T-helper 2 cell treated with Interferon-gamma antibody and Interleukin-4, amounts not matched to agents 5 μg/mL and 100 μg/mL, for 36 hours (primary cell): ENCODE measurements around the gene IFT43.

ENCODE experiments used
- DNase-seq: peaks from one replicate; pipeline ENCODE4 v3.0.0; 2021; ENCODE audit warnings: low spot score
- H3K27ac Mint-ChIP-seq: one replicate; pipeline ENCODE4 v1.8.0; 2021; ENCODE audit warnings: mild to moderate bottlenecking, mixed read lengths
- H3K27me3 Mint-ChIP-seq: one replicate; pipeline ENCODE4 v1.8.0; 2021; ENCODE audit warnings: low read depth, mixed read lengths
- H3K36me3 Mint-ChIP-seq: one replicate; pipeline ENCODE4 v1.8.0; 2021; ENCODE audit warnings: low read depth, mixed read lengths
- H3K4me1 Mint-ChIP-seq: one replicate; pipeline ENCODE4 v1.8.0; 2021; ENCODE audit warnings: low read depth, mixed read lengths
- H3K4me3 Mint-ChIP-seq: one replicate; pipeline ENCODE4 v1.8.0; 2022; ENCODE audit warnings: mild to moderate bottlenecking, moderate library complexity, mixed read lengths
- H3K9me3 Mint-ChIP-seq: one replicate; pipeline ENCODE4 v1.8.0; 2021; ENCODE audit warnings: mixed read lengths

IFT43 gene

GRCh38 chr14:76012354-76012753 lies 26.8 kb downstream of the IFT43 start:
- Mint-ChIP-seq H3K36me3 (no peaks in the 10 kb centered on the region), H3K27me3 (no peaks in the 10 kb centered on the region), H3K9me3 (no peaks in the 10 kb centered on the region), H3K4me3 (no peak overlapping the region), H3K27ac (no peak overlapping the region), H3K4me1 (peaks cover 4% of the 10 kb centered on the region)
- DNase-seq: no peak

- Mint-ChIP-seq H3K4me3 (no peak overlapping the region), H3K36me3 (peaks cover 5% of the 10 kb centered on the region)
Observed at GRCh38 chr14:76015191-76015590, 29.6 kb downstream of the IFT43 start.

GRCh38 chr14:76015668-76016067 lies 30.1 kb downstream of the IFT43 start:
- peaks cover 20% of the 10 kb centered on the region for H3K9me3 Mint-ChIP-seq
- H3K27me3 Mint-ChIP-seq: no peaks in the 10 kb centered on the region
- no peak overlapping the region for H3K27ac Mint-ChIP-seq
- H3K36me3 Mint-ChIP-seq: peaks cover 6% of the 10 kb centered on the region
- DNase-seq: no peak
- H3K4me1 Mint-ChIP-seq: peaks cover 4% of the 10 kb centered on the region
- H3K4me3 Mint-ChIP-seq: no peak overlapping the region

More at GRCh38 chr14:76015191-76015590, 29.6 kb downstream of the IFT43 start:
- H3K9me3 Mint-ChIP-seq: peaks cover 16% of the 10 kb centered on the region
- H3K27ac Mint-ChIP-seq: no peak overlapping the region
- DNase-seq: no peak
- H3K4me1 Mint-ChIP-seq: peaks cover 4% of the 10 kb centered on the region
- H3K27me3 Mint-ChIP-seq: no peaks in the 10 kb centered on the region

GRCh38 chr14:76019676-76020075 lies 34.1 kb downstream of the IFT43 start:
- Mint-ChIP-seq H3K9me3 (peaks cover 21% of the 10 kb centered on the region), H3K36me3 (peaks cover 6% of the 10 kb centered on the region), H3K4me1 (peaks cover 4% of the 10 kb centered on the region), H3K27ac (no peak overlapping the region), H3K4me3 (no peak overlapping the region), H3K27me3 (no peaks in the 10 kb centered on the region)
- no peak for DNase-seq

- Mint-ChIP-seq H3K4me1 (no peaks in the 10 kb centered on the region), H3K27ac (no peak overlapping the region), H3K27me3 (no peaks in the 10 kb centered on the region), H3K9me3 (peaks cover 21% of the 10 kb centered on the region), H3K4me3 (no peak overlapping the region), H3K36me3 (peaks cover 6% of the 10 kb centered on the region)
- no peak for DNase-seq
Observed at GRCh38 chr14:76022991-76023390, 37.4 kb downstream of the IFT43 start.

- Mint-ChIP-seq H3K36me3 (peaks cover 6% of the 10 kb centered on the region), H3K27ac (no peak overlapping the region), H3K27me3 (no peaks in the 10 kb centered on the region), H3K4me1 (no peaks in the 10 kb centered on the region), H3K9me3 (peaks cover 18% of the 10 kb centered on the region), H3K4me3 (no peak overlapping the region)
- DNase-seq: no peak
Observed at GRCh38 chr14:76023757-76024156, 38.2 kb downstream of the IFT43 start.

GRCh38 chr14:76024211-76024907 lies 38.8 kb downstream of the IFT43 start:
- Mint-ChIP-seq H3K27ac (no peak overlapping the region), H3K27me3 (no peaks in the 10 kb centered on the region), H3K36me3 (peaks cover 5% of the 10 kb centered on the region), H3K4me3 (no peak overlapping the region), H3K9me3 (peaks cover 12% of the 10 kb centered on the region), H3K4me1 (no peaks in the 10 kb centered on the region)
- no peak for DNase-seq

GRCh38 chr14:76034566-76034965 lies 49.0 kb downstream of the IFT43 start:
- no peaks in the 10 kb centered on the region for H3K27me3 Mint-ChIP-seq
- no peak overlapping the region for H3K27ac Mint-ChIP-seq
- no peak overlapping the region for H3K4me3 Mint-ChIP-seq
- no peak for DNase-seq
- no peaks in the 10 kb centered on the region for H3K4me1 Mint-ChIP-seq
- no peaks in the 10 kb centered on the region for H3K36me3 Mint-ChIP-seq
- H3K9me3 Mint-ChIP-seq: no peaks in the 10 kb centered on the region

- Mint-ChIP-seq H3K4me1 (no peaks in the 10 kb centered on the region), H3K27me3 (no peaks in the 10 kb centered on the region), H3K27ac (no peak overlapping the region), H3K36me3 (no peaks in the 10 kb centered on the region), H3K9me3 (no peaks in the 10 kb centered on the region), H3K4me3 (no peak overlapping the region)
- no peak for DNase-seq
Observed at GRCh38 chr14:76040704-76041103, 55.1 kb downstream of the IFT43 start.

- Mint-ChIP-seq H3K36me3 (no peaks in the 10 kb centered on the region), H3K27me3 (no peaks in the 10 kb centered on the region), H3K27ac (no peak overlapping the region), H3K9me3 (no peaks in the 10 kb centered on the region), H3K4me1 (no peaks in the 10 kb centered on the region), H3K4me3 (no peak overlapping the region)
- no peak for DNase-seq
Observed at GRCh38 chr14:76045773-76046172, 60.2 kb downstream of the IFT43 start.

GRCh38 chr14:76050250-76050649 lies 64.7 kb downstream of the IFT43 start:
- Mint-ChIP-seq H3K4me3 (no peak overlapping the region), H3K9me3 (no peaks in the 10 kb centered on the region), H3K27me3 (no peaks in the 10 kb centered on the region), H3K27ac (no peak overlapping the region), H3K4me1 (no peaks in the 10 kb centered on the region), H3K36me3 (no peaks in the 10 kb centered on the region)
- no peak for DNase-seq

GRCh38 chr14:76050797-76051392 lies 65.3 kb downstream of the IFT43 start:
- Mint-ChIP-seq H3K27me3 (no peaks in the 10 kb centered on the region), H3K9me3 (no peaks in the 10 kb centered on the region), H3K27ac (no peak overlapping the region), H3K36me3 (no peaks in the 10 kb centered on the region), H3K4me3 (no peak overlapping the region), H3K4me1 (no peaks in the 10 kb centered on the region)
- peak; percentile 15 for DNase-seq

GRCh38 chr14:76051717-76052465 lies 66.3 kb downstream of the IFT43 start:
- Mint-ChIP-seq H3K27me3 (no peaks in the 10 kb centered on the region), H3K4me1 (no peaks in the 10 kb centered on the region), H3K36me3 (no peaks in the 10 kb centered on the region), H3K27ac (no peak overlapping the region), H3K9me3 (no peaks in the 10 kb centered on the region), H3K4me3 (no peak overlapping the region)
- no peak for DNase-seq

- Mint-ChIP-seq H3K27ac (no peak overlapping the region), H3K4me3 (no peak overlapping the region)
Observed at GRCh38 chr14:76053572-76054355, 68.2 kb downstream of the IFT43 start.

More at GRCh38 chr14:76053572-76054355, 68.2 kb downstream of the IFT43 start:
- no peaks in the 10 kb centered on the region for H3K9me3 Mint-ChIP-seq
- H3K4me1 Mint-ChIP-seq: no peaks in the 10 kb centered on the region
- no peak for DNase-seq
- H3K27me3 Mint-ChIP-seq: no peaks in the 10 kb centered on the region
- no peaks in the 10 kb centered on the region for H3K36me3 Mint-ChIP-seq
